Lung (tissue), 12 donors: ENCODE measurements around the gene SSU72. TPM values are rescaled to one million over a fixed set of nuclear protein-coding genes. Genes with fewer than 3 reads are reported as not detected.
A peak's percentile ranks its signal among the peaks of the same experiment; 100 is the strongest.

Source experiments
- ATAC-seq: fragments of 200-7000 bp; cut with Tn5 transposase; one replicate; pipeline ENCODE4 v1.9.1; 2020; ENCODE audit warnings: moderate number of reproducible peaks; ENCODE audit not compliant: insufficient read depth, low FRiP score
- DNase-seq, 3 donors: peaks; one replicate each; pipeline ENCODE4 v3.0.0-alpha.2; 2013 to 2017
- H3K27ac ChIP-seq, 2 donors: one replicate each; pipeline ENCODE4 v1.5.1; 2013; ENCODE audit warnings: mild to moderate bottlenecking in 2 of 2, moderate library complexity in 2 of 2, control low read depth in 1 of 2, inconsistent platforms in 1 of 2, low read depth in 1 of 2, low read length in 1 of 2
- H3K27me3 ChIP-seq, 3 donors: one replicate each; pipeline ENCODE4 v1.5.1; 2013; ENCODE audit warnings: low read length in 2 of 3; ENCODE audit not compliant: control insufficient read depth in 3 of 3, insufficient read depth in 3 of 3
- H3K36me3 ChIP-seq, 4 donors: one replicate each; pipeline ENCODE4 v1.5.1; 2013; ENCODE audit warnings: low read length in 4 of 4, mild to moderate bottlenecking in 1 of 4, moderate library complexity in 1 of 4; ENCODE audit not compliant: control insufficient read depth in 4 of 4, insufficient read depth in 4 of 4
- H3K4me1 ChIP-seq, 5 donors: one replicate each; pipeline ENCODE4 v1.5.1; 2013; ENCODE audit warnings: low read length in 5 of 5, mild to moderate bottlenecking in 2 of 5, moderate library complexity in 1 of 5; ENCODE audit not compliant: control insufficient read depth in 5 of 5, insufficient read depth in 5 of 5
- H3K4me3 ChIP-seq: one replicate; pipeline ENCODE4 v1.5.1; 2013; ENCODE audit warnings: mild to moderate bottlenecking, control low read depth, moderate library complexity
- H3K9ac ChIP-seq, 2 donors: one replicate each; pipeline ENCODE4 v1.5.1; 2013; ENCODE audit warnings: low read length in 2 of 2, control low read depth in 1 of 2; ENCODE audit not compliant: insufficient read depth in 1 of 2
- H3K9me3 ChIP-seq, 4 donors: one replicate each; pipeline ENCODE4 v1.5.1; 2013; ENCODE audit warnings: low read length in 3 of 4, mild to moderate bottlenecking in 1 of 4, moderate library complexity in 1 of 4; ENCODE audit not compliant: control insufficient read depth in 4 of 4, insufficient read depth in 3 of 4
- WGBS, 2 donors: extraction: QIAGEN DNeasy Blood & Tissue Kit; methylation state at CpG; one replicate each; pipeline ENCODE4 v1.1.7; 2013; 5-methylcytosine and 5-hydroxymethylcytosine counted together
- polyA plus RNA-seq, 2 donors: library from polyadenylated mRNA; stranded (reverse); fragments of 200-250 nt; gene quantifications; one replicate each; pipeline ENCODE4 v1.2.1, GENCODE V29; 2013
- total RNA-seq, 2 donors: library from RNA; depleted of rRNA in 1 of 2; stranded (reverse); fragments of >200 nt in 1 of 2; gene quantifications; one replicate each; pipeline ENCODE4 v1.2.1, GENCODE V29; 2014 to 2021
- TF ChIP-seq, protein P1 (sequence below): IDR thresholded peaks from 2 replicates; pipeline ENCODE4 v1.5.1; 2012; ENCODE audit warnings: mild to moderate bottlenecking; ENCODE audit errors: control extremely low read depth, extremely low read depth
- donor health status: control.
- donor health status: control.
- donor health status: Bipolar disorder and iron deficiency.
- donor health status: healthy.
- donor health status: DM: yes; HTN: yes; CAD: no.

The SSU72 gene
- total and polyA plus RNA-seq, 4 donors = 63.7 to 128 (median 100) TPM

DNA sequence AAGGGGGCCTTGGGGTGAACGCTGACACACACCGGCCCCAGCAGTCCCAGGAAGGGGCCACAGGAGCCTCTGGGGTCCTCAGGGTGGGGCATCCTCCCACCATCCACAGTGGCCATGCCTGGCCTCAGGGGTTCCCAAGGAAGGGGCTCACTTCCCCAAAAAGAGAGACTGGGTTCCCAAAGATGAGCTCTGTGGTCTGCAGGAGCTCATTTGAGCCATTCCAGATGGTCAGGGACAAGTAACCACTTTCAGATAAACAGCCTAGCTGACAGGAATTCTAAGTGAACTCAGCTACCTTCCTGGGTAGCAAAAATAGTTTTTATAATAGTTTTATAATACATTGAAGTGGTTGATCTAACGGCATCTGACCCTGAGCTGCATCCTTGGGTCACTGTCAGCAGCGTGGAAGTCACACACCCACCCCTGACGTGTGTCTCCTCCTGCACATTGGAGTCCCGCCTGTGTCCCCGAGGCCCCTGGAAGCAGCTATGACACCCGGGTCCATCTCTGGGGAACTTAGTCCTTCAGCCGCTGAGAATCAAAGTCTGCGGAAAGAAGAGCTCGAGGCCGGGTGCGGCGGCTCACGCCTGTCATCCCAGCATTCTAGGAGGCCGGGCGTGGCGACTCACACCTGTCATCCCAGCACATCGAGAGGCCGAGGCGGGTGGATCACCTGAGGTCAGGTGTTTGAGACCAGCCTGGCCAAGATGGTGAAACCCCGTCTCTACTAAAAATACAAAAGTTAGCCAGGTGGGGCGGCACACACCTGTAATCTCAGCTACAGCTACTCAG, 28.5 kb downstream of the SSU72 start:
- ATAC-seq (no peak), DNase-seq (no peak)
- TF ChIP-seq, protein P1, sequence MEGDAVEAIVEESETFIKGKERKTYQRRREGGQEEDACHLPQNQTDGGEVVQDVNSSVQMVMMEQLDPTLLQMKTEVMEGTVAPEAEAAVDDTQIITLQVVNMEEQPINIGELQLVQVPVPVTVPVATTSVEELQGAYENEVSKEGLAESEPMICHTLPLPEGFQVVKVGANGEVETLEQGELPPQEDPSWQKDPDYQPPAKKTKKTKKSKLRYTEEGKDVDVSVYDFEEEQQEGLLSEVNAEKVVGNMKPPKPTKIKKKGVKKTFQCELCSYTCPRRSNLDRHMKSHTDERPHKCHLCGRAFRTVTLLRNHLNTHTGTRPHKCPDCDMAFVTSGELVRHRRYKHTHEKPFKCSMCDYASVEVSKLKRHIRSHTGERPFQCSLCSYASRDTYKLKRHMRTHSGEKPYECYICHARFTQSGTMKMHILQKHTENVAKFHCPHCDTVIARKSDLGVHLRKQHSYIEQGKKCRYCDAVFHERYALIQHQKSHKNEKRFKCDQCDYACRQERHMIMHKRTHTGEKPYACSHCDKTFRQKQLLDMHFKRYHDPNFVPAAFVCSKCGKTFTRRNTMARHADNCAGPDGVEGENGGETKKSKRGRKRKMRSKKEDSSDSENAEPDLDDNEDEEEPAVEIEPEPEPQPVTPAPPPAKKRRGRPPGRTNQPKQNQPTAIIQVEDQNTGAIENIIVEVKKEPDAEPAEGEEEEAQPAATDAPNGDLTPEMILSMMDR = no peak
- Histone ChIP-seq H3K9me3 (peaks cover 0 to 3% (median 0%) of the 10 kb centered on the region in 4 donors), H3K27me3 (no peaks in the 10 kb centered on the region), H3K9ac (no peak overlapping the region), H3K36me3 (peaks cover 0 to 21% (median 3%) of the 10 kb centered on the region in 4 donors), H3K4me3 (no peak overlapping the region), H3K27ac (no peak overlapping the region), H3K4me1 (peaks cover 0 to 5% (median 0%) of the 10 kb centered on the region in 5 donors)
- WGBS, 2 donors = 90 to 92% methylated on average over 23 of the region's 23 CpGs

DNA sequence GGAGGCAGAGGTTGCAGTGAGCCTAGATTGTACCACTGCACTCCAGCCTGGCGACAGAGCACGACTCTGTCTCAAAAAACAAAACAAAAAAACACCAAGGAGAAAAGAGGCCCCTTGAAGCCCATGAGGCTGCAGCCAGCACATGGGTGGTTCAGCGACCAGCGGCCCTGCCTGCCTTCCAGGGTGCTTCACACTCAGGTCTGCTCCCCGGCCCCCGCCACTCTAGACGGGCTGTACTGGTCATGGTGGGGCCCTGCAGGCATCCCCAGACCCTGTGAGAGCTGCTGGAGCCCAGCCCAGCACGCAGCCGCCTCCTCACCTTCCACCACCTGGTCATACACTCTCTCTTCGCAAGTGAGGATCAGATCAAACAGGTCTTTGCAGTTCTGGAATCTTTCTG, 30.1 kb downstream of the SSU72 start:
- DNase-seq = no peak
- no peaks in the 10 kb centered on the region for H3K27me3 ChIP-seq
- ATAC-seq = no peak
- TF ChIP-seq, protein P1 = no peak
- no peak overlapping the region for H3K4me3 ChIP-seq
- H3K9me3 ChIP-seq = peaks cover 0 to 3% (median 0%) of the 10 kb centered on the region in 4 donors
- no peak overlapping the region for H3K27ac ChIP-seq
- H3K36me3 ChIP-seq = peaks cover 0 to 24% (median 3%) of the 10 kb centered on the region in 4 donors
- no peak overlapping the region for H3K9ac ChIP-seq
- peaks cover 0 to 6% (median 0%) of the 10 kb centered on the region in 5 donors for H3K4me1 ChIP-seq
- WGBS, 2 donors = 94 to 96% methylated on average over 10 of the region's 10 CpGs

DNA sequence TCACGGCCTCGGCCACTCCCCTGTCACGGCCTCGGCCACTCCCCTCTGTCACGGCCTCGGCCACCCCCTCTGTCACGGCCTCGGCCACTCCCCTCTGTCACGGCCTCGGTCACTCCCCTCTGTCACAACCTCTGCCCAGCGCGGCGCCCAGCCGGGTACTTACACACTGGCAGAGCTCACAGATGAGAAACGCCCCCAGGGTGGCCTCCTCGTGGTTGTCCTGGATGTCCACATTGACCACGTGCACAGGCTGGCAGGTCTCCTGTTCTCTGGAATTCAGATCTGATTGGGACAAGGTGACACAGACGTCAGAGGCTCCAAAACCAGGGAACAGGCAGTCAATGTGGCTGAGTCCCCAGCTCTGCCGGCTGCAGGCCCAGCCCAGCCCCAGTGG, 31.0 kb downstream of the SSU72 start:
- WGBS, 2 donors = 76 to 81% methylated on average over 19 of the region's 19 CpGs
- DNase-seq (no peak), ATAC-seq (no peak)
- no peak overlapping the region for H3K4me3 ChIP-seq
- TF ChIP-seq, protein P1 = no peak
- no peak overlapping the region for H3K9ac ChIP-seq
- peaks cover 0 to 10% (median 3%) of the 10 kb centered on the region in 5 donors for H3K4me1 ChIP-seq
- no peaks in the 10 kb centered on the region for H3K27me3 ChIP-seq
- H3K9me3 ChIP-seq = peaks cover 0 to 3% (median 0%) of the 10 kb centered on the region in 4 donors
- peak overlapping the region in 1 of 2 donors; percentile 17 for H3K27ac ChIP-seq
- H3K36me3 ChIP-seq = peaks cover 0 to 24% (median 3%) of the 10 kb centered on the region in 4 donors
